CD4-positive, alpha-beta T cell treated with Interleukin-17A for 1 hour (primary cell): ENCODE measurements around the gene SLC25A4.
"Not testable (repeated sequence)": the region's sequence is repeated elsewhere in the genome, so short reads cannot be mapped to it uniquely, and the experiment has no call there.

ENCODE experiments used
- DNase-seq: peaks from one replicate; pipeline ENCODE4 v3.0.0-alpha.2; 2020

Gene SLC25A4

DNA sequence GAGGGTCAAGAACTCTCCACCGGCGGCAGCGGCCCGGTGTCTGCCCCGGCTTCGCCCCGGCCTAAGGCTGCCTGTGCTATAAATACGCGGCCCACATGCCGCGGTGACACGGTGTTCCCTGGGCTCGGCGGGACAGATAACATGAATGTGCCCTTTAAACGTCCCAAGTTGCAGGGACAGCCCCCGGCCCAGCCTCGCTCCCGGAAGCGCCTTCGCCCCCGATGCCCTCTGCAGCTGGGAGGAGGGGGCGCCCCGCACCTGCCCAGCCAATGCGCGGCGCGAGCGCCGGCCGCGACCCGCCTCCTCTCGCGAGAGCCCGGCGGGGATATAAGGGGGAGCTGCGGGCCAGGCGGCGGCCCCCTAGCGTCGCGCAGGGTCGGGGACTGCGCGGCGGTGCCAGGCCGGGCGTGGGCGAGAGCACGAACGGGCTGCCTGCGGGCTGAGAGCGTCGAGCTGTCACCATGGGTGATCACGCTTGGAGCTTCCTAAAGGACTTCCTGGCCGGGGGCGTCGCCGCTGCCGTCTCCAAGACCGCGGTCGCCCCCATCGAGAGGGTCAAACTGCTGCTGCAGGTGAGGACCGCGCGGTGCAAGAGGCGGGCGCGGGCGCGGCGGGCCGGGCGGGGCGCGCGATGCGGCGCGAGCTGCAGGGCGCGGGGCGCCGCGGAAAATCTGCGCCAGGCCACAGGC, at the start of gene SLC25A4:
SLC25A4 (plus strand) TSS at position 355 of the 689 bp plus-strand sequence; CDS start at position 462, 107 bp downstream.
- peak; percentile 87 for DNase-seq

DNA sequence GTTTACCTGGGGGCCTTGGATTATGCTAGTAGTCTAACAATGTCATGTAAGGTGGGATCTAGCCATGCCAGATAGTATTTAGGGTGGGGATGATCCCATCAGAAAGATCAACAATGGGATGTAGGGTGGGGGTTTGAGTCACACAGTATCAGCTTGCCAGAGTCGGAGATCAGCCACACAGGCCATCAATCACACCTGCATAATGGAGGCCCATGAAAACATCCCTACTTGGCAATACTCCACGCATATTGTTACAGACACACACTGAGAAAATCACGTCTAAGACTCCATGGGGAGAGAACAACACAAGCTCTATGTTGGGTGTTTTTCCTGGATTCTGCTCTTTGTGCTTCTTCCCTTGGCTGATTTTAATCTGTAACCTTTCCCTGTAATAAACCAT, 49.5 kb upstream of the SLC25A4 start:
- DNase-seq: no peak

DNA sequence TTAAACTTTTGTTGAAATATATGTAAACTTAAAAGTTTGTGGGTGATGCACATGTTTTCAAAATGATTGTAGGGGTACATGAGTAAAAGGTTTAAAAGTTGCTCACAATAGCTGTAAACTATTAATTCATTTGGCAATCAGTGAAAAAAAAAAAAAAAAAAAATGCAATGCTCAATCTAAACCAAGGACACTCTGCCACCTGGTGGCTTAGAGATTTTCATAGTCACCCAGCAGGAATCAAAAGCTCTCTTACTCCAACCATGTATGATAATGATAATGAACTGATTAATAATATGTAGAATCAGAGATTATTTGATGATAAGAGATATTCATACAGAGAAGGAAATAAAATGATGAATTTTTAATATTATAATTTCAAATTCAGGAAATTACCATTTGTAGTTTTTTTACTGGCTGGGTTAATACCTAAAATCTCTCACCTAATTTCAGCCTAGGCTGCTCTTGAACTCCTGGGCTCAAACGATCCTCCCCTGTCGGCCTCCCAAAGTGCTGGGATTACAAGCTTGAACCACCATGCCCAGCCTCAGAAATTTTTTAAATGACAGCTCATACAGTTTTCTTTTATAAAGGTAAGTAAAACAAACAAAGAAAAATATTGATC, 46.9 kb upstream of the SLC25A4 start:
- DNase-seq: peak; percentile 40

DNA sequence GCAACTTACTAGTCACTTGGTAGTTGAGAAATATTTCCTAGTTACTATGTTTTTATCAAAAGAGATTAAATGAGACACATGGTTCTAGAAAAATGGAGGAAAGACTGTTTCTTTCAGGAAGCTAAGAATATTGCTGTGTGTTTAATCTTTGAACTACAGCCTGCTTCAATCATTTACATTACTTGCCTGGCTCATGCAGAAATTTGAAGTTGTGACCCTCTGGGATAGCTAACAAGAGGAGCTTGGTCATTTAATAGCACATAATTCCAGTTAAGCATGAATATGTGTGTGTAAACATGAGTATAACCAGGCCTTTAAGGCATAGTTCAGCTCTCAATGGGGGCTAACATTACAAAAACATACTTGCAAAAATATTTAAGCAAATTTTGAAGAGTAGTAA, 44.6 kb upstream of the SLC25A4 start:
- DNase-seq: no peak

DNA sequence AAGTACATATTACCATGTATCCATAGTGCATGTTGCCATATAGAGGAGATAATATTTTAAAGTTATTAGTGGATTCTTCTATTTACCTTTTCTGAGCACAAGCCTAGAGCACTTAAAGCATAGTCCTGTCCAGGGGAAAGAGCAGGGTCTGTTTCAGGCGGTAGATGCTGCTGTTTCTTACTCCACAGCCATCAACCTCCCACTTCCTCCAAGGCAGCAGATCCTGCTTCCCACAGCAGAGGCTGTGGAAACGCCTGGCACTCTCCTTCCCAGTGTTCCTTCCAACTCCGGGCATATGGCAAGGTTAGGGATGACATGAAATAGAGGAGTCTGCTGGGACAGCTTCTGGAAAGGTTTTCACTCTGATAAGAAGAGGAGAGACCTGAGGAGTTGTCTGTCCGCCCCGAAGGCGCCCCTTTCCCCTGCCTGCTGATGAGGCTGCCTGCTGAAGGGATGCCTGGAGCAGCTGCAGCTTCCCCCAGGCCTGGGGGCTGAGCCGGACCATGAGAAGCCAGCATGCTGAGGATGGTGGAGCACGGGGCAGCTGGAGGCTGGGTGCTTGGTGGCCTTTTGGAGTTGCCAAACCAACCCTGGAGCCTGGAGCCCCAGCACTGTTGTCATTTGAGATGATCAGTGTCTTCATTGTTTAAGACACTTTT, 43.9 kb upstream of the SLC25A4 start:
- no peak for DNase-seq

DNA sequence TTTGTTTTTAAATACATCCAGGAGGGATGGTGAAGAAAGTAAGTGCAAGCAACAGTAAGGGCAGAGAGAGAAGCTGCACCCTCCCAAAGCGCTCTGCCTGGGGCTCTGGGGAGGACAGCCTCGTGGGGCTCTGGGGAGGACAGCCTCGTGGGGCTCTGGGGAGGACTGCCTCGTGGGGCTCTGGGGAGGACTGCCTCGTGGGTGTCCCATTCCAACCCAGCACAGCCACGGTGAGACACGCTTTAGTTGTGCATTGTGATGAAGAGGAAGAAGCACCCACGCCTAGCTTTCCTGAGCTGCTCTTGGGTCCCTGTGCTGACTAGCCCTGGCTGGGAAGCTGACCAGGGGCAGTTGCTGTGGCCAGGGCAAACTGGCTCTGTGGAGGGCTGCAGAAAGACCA, 43.1 kb upstream of the SLC25A4 start:
- no peak for DNase-seq

DNA sequence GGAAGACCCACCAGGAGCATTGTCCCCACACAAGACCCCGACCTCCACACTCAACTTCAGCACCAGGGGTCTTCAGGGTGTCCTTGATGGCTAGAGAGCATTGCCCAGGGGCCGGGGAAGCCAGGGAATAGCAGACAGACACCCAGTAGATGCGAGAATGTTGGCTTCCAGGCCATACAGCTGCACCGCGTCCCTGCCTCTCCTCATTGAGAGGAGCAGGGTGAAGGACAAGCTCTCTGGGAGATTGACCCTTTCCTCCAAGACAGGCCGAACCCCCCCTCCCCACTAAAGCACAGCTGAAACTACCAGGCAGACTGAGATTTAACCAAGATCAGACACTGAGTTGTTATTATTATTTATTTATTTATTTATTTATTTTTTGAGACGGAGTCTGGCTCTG, 42.6 kb upstream of the SLC25A4 start:
- DNase-seq: no peak

DNA sequence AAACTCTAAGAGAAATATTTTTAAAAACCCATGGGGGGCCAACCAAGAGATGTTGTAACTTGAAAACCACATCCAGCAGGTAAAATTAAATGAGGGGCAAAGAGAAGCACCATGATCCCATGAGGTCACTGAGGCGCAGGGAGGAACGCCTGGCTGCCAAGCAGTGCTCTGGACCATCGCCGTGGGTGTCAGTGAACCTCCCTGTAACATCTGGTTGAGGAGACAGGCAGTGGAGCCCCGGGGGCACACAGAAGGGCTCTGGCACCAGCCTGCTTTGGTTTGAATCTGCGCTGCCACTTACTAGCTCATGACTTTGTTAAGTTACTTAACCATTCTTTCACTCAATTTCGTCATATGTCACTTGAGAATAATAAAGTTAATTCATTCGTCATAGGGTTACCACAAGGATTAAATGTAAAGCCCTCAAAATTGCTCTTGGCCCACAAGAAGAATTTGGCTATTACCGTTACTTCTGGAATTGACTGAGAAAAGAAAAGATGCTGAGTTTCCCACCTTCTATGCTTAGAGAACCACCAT, 41.6 kb upstream of the SLC25A4 start:
- DNase-seq: no peak

DNA sequence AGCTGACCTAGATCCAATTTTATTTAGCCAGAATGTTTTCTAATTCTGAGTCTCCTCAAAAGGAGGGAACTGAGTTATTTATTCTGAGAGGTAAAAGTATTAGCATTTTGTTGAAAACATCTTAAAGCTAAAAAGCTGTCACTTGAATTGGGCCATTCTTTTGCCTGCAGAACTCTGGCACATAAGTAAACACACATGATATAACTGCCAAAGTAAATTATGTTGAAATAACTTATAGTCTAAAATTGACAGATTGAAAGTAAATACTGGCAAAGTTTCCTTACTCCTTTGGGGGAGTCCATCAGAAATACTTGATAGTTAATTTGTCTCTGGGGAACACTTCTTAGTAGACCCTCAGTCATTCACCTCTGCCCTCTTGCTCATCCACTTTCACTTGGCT, 38.3 kb upstream of the SLC25A4 start:
- no peak for DNase-seq

DNA sequence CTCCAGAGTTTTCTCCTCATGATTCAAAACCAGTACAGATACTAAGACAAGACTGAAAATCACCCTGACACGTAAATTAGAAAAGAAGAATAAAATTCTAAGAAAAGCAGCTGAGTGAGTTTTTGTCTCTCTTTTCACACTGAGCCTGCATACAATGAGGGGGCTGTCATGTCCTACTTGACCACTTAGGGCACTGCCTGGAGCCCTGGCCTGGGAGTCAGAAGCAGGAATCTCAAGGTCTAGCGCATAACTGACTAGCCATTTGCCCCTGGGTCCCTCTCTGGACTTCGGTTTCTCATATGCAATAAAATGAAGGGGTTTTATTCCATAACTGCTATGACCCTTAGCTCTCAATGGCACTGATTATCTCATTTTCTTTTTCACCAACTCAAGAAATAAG, 36.7 kb upstream of the SLC25A4 start:
- DNase-seq: no peak

DNA sequence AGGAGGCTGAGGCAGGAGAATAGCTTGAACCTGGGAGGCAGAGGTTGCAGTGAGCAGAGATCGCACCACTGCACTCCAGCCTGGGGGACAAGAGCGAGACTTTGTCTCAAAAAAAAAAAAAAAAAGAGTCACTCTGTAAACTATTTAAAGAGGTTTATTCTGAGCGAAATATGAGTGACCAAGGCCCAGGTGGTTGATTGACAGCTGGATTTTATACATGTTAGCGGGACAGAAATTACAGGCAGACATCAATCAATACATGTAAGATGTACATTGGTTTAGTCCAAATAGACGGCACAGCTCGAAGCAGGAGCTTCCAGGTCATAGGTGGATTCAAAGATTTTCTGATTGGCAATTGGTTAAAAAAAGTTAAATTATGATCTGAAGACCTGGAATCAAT, 35.5 kb upstream of the SLC25A4 start:
- DNase-seq: not testable (repeated sequence)

DNA sequence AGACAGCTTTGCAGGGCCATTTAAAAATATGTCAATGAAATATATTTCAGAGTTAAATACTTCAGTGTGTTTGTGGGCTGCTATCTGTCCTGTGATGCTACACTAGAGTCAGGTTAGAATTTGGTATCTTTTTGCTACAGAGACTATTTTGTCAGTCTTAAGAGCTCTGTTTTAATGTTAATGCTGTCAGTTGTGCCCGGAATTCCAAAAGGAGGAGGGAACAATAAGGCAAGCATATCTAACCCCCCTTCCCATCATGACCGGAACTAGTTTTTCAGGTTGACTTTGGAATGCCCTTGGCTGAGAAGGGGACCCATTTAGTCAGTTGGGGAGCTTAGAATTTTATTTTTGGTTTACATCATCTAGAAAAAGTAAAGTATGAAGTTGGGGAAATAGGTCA, 34.9 kb upstream of the SLC25A4 start:
- no peak for DNase-seq

DNA sequence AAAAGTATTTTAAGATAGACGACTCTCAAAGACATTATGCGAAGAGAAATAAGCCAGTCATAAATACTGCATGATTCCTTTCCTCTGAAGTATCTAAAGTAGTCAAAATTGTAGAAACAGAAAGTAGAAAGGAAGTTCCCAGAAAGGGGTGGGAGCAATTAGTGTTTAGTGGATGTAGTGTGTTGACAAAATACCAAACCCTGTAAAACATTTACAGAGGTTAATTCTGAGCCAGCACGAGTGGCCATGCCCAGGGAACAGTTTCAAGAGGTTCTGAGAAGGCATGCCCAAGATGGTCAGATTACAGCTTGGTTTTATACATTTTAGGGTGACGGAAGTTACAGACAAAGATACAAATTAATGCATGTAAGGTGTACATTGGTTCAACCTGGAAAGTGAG, 34.4 kb upstream of the SLC25A4 start:
- no peak for DNase-seq

DNA sequence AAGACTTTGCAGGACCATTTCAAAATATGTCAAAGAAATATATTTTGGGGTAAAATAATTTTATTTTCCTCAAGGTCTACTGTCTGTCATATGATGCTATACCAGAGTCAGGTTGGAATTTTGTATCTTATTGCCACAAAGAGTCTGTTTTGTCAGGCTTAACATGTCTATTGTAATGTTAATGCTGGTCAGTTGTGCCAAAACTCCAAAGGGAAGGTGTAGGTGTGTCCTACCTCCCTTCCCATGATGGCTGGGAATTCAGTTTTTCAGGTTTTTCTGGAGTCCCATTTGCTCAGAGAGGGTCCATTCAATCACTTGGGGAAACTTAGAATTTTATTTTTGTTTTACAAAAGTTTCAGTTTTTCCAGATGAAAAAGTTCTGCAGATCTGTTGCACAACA, 33.3 kb upstream of the SLC25A4 start:
- no peak for DNase-seq

DNA sequence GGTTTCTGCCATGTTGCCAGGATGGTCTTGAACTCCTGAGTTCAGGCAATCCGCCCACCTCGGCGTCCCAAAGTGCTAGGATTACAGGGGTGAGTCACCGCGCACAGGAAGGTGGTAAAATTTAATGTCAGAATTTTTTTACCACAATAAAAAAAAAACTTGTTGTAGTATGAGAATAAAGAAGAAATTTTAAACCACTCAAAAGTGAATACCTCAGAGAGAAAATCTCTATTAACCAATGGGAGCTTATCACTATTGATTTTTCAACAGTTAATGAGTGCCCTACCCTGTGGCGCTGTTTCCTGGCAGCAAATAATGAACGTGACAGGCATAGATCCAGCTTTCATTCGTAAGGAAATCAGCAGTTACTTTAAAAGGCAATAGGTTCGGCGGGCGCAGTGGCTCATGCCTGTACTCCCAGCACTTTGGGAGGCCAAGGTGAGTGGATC, 32.7 kb upstream of the SLC25A4 start:
- no peak for DNase-seq

DNA sequence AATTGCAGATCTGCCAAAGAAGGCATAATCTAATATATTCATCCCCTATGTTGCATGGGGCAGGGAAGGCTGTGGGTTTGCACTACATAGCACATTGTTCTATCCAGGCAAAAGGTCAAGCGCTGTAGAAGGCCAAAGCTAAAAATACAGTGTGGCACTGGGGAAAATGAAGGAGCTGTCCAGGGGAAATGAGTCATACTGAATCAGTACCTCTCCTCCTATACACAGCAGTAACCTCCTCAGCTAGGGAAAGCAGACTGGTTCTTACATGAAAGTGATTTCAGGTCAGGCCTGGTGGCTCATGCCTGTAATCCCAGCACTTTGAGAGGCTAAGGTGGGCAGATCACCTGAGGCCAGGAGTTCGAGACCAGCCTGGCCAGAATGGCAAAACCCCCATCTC, 31.0 kb upstream of the SLC25A4 start:
- no peak for DNase-seq

DNA sequence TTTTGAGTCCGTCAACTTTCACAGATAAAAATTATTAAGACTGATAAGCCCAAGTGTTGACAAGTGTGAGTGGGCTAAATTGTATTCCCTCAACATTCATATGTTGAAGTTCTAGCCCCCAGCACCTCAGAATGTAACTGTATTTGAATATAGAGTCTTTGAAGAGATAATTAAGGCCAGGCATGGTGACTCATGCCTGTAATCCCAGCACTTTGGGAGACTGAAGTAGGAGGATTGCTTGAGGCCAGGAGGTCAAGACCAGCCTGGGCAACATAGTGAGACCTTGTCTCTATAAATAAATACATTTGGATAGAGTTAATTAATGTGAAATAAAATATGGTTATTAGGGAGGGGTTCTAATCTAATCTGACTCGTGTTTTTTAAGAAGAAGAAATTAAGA, 29.7 kb upstream of the SLC25A4 start:
- no peak for DNase-seq

DNA sequence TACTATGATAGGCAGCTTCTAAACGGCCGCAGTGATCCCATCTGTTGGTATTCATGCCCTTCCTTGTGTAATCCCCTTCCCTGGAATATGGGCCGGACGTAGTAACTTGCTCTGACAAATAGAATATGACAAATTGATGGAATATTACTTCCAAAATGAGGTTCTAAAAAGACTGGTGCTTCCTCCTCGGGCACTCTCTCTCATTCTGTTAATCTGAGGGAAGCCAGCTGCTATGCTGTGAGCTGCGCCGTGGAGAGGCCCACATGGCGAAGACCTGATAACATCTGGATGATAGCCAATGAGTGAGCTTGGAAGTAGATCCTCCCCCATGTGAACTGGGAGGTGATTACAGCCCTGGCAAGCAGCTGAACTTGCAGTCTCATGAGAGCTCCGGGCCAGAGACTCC, 27.2 kb upstream of the SLC25A4 start:
- no peak for DNase-seq

DNA sequence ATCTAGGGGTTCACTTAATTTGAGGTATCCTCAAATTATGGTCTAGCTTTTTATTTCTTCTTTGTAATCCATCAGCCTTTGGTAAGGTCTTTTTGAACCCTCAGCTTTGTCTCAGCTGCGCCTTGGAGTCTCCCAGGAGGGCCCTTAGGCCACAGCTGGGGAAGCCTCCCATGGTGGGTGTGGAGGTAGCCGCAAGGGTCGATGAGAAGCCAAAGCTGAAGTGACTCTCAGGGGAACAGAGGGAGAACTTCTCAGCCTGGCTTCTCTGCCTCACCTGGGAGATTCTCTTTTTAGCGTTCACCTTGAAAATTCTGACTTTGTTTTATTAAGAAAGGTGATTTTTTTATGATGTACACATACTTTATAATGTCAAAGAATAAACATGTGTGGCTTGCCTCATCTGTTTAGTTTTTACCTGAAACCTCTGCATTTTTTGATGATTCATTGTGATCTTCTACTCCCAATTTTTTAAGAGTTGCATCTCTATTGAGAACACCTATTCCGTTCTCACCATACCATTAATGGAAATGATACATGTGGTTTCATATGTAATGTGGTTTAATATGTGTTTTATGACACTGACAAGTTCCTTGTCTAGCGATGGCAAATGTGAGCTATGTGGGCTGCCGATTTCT, 25.6 kb upstream of the SLC25A4 start:
- DNase-seq: no peak

DNA sequence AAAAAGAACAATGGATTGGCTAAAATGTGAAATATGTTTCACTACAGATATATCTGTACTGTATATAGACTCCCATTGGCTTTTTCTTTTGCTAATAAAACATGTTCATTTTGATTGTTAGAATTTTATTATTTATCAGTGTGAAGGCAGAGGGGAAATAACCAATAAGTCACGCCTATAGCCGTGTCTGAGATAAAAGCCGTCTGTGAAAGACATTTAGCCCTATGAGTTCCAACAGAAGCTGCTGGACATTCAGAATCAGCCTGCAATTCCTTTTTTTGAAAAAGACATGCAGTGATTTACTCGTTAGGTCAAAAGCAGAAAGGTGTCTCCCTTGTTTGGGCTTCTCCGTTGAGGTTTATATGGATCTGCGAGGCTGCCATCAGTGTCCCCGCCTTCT, 24.2 kb upstream of the SLC25A4 start:
- DNase-seq: no peak

DNA sequence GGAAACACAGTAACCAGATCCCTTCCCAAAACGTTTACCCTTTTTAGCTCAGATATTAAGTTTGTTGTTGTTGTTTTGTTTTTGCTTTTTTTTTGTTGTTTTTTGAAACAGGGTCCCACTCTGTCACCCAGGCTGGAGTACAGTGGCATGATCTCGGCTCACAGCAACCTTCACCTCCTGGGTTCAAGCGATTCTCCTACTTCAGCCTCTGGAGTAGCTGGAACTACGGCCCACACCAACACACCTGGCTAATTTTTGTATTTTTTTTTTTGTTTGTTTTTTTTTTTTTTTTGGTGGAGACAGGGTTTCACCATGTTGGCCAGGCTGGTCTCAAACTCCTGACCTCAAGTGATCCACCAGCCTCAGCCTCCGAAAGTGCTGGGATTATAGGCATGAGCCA, 23.6 kb upstream of the SLC25A4 start:
- DNase-seq: not testable (repeated sequence)

DNA sequence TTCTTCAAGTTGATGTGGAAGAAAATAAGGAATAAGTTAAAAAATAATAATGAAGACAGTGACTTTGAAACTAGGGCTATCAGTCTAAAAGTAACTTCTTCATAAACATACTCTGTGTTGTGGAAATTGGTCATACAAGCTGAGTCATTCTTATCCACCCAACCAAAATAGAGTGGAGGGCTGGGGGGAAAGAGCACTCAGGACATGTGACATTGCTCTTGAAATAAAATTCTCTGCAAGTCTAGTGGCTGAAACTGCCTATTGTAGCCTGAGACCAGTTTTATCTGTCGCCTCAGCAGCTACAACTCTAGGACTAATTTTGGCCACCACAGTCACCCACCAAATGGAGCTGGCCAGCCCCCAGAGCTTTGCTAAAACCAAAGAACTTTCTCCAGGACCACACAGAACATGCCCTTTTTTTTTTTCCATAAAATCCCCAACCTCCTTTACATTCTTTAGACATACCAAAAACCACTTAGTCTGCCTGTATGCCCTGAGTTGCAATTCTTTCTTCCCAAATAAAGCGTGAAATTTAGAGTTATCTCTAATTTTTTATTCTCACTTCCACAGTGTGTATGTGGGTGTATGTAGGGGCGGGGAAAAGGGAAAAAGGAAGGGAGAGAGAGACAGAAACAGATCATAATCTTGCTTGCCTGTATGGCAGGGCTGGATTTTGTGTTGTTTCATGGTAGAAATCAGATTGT, 23.0 kb upstream of the SLC25A4 start:
- DNase-seq: no peak

DNA sequence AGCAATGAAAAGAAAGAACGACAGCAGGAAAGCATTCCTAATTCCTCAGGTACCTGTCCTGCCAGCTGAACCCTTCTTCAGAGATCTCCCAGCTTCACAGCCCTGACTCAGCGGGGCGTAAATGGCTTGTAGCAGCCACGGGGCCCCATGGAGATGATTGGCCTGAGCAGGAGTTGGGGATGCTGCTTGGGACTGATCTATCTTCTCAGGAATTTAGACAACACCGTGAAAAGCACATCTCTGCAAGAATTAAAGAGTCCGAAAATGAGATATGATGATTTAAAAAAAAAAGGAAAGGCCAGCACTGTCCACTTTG, 22.5 kb upstream of the SLC25A4 start:
- DNase-seq: no peak
